GM12864 (cell line): Measurements from ENCODE around the gene DEPDC5.

ENCODE experiments used
- DNase-seq: peaks from one replicate; pipeline ENCODE4 v3.0.0-alpha.2; 2011; ENCODE audit warnings: low read depth
- H3K4me3 ChIP-seq: 2 replicates; pipeline ENCODE4 v1.5.1; 2011; ENCODE audit warnings: mild to moderate bottlenecking, low read depth, low read length, control low read depth
- TF ChIP-seq, protein P1 (sequence below): IDR thresholded peaks from 2 replicates; pipeline ENCODE4 v1.5.1; 2011; ENCODE audit warnings: low read depth, mild to moderate bottlenecking, moderate library complexity, low read length, control low read depth, inconsistent platforms; ENCODE audit errors: missing control alignments

DEPDC5 gene

GRCh38 chr22:31841078-31841827 lies 87.4 kb downstream of the DEPDC5 start:
- DNase-seq = no peak
- no peak overlapping the region; the same call in 1 of the 2 replicates for H3K4me3 ChIP-seq
- TF ChIP-seq, protein P1, sequence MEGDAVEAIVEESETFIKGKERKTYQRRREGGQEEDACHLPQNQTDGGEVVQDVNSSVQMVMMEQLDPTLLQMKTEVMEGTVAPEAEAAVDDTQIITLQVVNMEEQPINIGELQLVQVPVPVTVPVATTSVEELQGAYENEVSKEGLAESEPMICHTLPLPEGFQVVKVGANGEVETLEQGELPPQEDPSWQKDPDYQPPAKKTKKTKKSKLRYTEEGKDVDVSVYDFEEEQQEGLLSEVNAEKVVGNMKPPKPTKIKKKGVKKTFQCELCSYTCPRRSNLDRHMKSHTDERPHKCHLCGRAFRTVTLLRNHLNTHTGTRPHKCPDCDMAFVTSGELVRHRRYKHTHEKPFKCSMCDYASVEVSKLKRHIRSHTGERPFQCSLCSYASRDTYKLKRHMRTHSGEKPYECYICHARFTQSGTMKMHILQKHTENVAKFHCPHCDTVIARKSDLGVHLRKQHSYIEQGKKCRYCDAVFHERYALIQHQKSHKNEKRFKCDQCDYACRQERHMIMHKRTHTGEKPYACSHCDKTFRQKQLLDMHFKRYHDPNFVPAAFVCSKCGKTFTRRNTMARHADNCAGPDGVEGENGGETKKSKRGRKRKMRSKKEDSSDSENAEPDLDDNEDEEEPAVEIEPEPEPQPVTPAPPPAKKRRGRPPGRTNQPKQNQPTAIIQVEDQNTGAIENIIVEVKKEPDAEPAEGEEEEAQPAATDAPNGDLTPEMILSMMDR = no peak

GRCh38 chr22:31843526-31843925 lies 89.7 kb downstream of the DEPDC5 start:
- no peak for DNase-seq
- TF ChIP-seq, protein P1 = no peak
- no peak overlapping the region for H3K4me3 ChIP-seq

DNA sequence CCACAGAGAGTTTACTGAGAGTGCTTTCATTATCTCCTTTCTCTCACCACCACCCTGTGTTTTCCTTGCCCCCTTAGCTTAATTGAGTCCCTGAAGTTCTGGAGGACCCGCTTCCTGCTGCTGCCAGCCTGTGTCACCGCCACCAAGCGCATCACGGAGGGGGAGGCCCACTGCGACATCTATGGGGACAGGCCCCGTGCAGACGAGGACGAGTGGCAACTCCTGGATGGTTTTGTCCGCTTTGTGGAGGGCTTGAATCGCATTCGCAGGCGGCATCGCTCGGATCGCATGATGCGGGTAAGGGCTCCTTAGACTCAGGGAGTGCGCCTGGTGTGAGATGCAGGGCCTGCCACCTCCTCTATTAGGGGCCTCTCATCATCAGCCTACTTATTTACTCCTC lies 91.1 kb downstream of the DEPDC5 start:
- DNase-seq = no peak
- H3K4me3 ChIP-seq = no peak overlapping the region
- TF ChIP-seq, protein P1 = no peak

DNA sequence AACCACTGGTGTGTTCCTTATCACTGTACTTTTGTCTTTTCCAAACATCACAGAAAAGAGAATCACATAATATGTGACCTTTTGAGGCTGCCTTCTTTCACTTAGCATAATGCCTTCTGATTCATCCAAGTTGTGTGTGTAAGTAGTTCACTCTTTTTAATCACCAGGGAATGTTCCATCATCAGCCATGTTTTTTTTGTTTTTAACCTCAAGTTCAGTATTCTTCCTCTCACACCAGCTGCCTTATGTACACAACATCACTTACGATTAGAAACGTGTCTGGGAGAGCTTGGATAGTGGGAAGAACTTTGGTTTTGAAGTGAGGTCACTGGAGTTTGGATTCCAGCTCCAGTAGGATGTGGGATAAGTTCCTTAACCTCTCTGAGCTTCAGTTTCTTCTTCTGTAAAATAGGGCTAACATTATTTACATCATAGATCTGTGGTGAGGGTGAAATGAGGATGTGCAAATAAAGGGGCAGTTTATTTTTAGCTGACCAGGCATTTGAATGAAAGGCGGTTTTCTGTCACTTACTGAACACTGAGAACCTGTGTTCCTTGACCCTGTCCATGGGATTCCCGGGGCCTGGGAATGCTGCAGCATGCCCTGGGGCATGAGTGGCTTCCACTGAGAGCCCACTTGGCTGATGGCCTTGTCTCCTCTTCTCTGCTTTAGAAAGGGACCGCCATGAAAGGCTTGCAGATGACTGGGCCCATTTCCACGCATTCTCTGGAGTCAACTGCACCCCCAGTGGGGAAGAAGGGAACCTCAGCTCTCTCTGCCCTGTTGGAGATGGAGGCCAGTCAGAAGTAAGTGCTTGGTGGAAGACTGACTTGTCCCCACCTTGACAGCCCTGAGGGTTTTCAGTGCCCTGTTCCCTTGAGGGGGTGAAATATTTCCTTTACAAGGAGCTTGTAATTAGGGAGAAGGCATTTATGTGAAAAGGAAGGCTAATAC lies 92.6 kb downstream of the DEPDC5 start:
- TF ChIP-seq, protein P1 = peak; percentile 76
- DNase-seq = no peak
- no peak overlapping the region for H3K4me3 ChIP-seq

DNA sequence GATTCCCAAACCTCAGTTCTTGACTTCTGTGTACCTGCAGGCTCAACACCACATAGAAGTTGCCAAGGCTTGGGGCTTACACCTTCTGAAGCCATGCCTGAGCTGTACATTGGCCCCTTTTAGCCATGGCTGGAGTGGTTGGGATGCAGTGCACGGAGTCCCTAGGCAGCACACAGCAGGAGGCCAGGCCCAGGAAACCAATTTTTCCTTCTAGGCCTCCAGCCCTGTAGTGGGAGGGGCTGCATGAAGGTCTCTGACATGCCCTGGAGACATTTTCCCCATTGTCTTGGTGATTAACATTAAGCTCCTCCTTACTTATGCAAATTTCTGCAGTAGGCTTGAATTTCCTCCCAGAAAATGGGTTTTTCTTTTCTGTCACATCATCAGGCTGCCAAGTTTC lies 94.6 kb downstream of the DEPDC5 start:
- TF ChIP-seq, protein P1 = no peak
- H3K4me3 ChIP-seq = no peak overlapping the region
- DNase-seq = no peak

GRCh38 chr22:31850135-31850534 lies 96.3 kb downstream of the DEPDC5 start:
- TF ChIP-seq, protein P1 = no peak
- no peak for DNase-seq
- no peak overlapping the region for H3K4me3 ChIP-seq
